ENCODE data around the gene JMJD6.

DNA sequence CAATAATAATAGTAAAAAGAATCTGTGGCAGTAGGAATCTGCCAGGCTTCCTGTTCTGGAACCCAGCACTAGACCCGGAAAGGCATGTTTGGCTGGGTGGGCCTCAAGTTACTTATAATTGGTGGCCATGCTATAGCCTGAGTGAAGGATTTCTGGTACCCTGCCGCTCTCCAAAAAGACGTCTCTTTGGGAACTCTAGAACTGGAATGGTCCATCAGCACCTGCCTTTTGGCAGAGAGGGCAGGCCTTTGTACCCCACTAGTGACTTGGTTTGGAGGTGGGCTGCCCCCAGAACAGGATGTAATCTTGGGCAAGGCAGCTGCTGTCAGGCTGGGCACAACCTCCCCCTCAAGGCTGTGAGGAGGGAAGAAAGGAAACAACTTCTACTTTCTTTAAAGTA, 53.5 kb downstream of the JMJD6 start:
- TF ChIP-seq POLR2A (IDR thresholded peaks at IDR 0.05) = no peak
- TF ChIP-seq, protein P1, sequence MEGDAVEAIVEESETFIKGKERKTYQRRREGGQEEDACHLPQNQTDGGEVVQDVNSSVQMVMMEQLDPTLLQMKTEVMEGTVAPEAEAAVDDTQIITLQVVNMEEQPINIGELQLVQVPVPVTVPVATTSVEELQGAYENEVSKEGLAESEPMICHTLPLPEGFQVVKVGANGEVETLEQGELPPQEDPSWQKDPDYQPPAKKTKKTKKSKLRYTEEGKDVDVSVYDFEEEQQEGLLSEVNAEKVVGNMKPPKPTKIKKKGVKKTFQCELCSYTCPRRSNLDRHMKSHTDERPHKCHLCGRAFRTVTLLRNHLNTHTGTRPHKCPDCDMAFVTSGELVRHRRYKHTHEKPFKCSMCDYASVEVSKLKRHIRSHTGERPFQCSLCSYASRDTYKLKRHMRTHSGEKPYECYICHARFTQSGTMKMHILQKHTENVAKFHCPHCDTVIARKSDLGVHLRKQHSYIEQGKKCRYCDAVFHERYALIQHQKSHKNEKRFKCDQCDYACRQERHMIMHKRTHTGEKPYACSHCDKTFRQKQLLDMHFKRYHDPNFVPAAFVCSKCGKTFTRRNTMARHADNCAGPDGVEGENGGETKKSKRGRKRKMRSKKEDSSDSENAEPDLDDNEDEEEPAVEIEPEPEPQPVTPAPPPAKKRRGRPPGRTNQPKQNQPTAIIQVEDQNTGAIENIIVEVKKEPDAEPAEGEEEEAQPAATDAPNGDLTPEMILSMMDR (IDR thresholded peaks at IDR 0.05 in 4 of 5, conservative IDR thresholded peaks at IDR 0.05 in 1 of 5) = no peak
